Measurements from ENCODE around the gene DDTL.
"Not testable (repeated sequence)": the region's sequence is repeated elsewhere in the genome, so short reads cannot be mapped to it uniquely, and the experiment has no call there.

Gene DDTL

GRCh38 chr22:23970201-23970641 lies 3.5 kb downstream of the DDTL start:
- DNase-seq: no peak

- DNase-seq: no peak
Measured at GRCh38 chr22:23970816-23971486, 4.3 kb downstream of the DDTL start.

GRCh38 chr22:23971927-23972326 lies 5.2 kb downstream of the DDTL start:
- DNase-seq: not testable (repeated sequence)

GRCh38 chr22:23974345-23974744 lies 7.7 kb downstream of the DDTL start, which contains the start of gene DDT:
TSS of gene DDT (minus strand) at chr22:23974441. CDS start at chr22:23974414, 27 bp downstream.
- not testable (repeated sequence) for DNase-seq

GRCh38 chr22:23974836-23975352 lies 8.2 kb downstream of the DDTL start:
- not testable (repeated sequence) for DNase-seq

GRCh38 chr22:23977304-23977703 lies 10.6 kb downstream of the DDTL start:
- DNase-seq: not testable (repeated sequence)

GRCh38 chr22:23979557-23980240 lies 13.0 kb downstream of the DDTL start, which contains the start of gene GSTT2:
TSS of gene GSTT2 (plus strand) at chr22:23980134.
- DNase-seq: not testable (repeated sequence)

- DNase-seq: not testable (repeated sequence)
Measured at GRCh38 chr22:23980567-23980966, 13.9 kb downstream of the DDTL start.

- peak in 7 of 56 donors; percentile 6 to 23 (median 14) for DNase-seq
Measured at GRCh38 chr22:23984430-23984829, 17.7 kb downstream of the DDTL start.

GRCh38 chr22:23986089-23986488 lies 19.4 kb downstream of the DDTL start:
- not testable (repeated sequence) for DNase-seq

GRCh38 chr22:23986538-23987178 lies 20.0 kb downstream of the DDTL start:
- DNase-seq: not testable (repeated sequence)

GRCh38 chr22:23989583-23990244 lies 23.0 kb downstream of the DDTL start:
- not testable (repeated sequence) for DNase-seq

- not testable (repeated sequence) for DNase-seq
Measured at GRCh38 chr22:23993080-23993479, 26.4 kb downstream of the DDTL start.

GRCh38 chr22:23993581-23994177 lies 27.0 kb downstream of the DDTL start:
- DNase-seq: not testable (repeated sequence)

- DNase-seq: no peak
Measured at GRCh38 chr22:23997092-23997491, 30.4 kb downstream of the DDTL start.

- not testable (repeated sequence) for DNase-seq
Measured at GRCh38 chr22:23999779-24000178, 33.1 kb downstream of the DDTL start.

- no peak for DNase-seq
Measured at GRCh38 chr22:24001314-24001713, 34.6 kb downstream of the DDTL start.

- no peak for DNase-seq
Measured at GRCh38 chr22:24002272-24002671, 35.6 kb downstream of the DDTL start.

GRCh38 chr22:24002851-24003250 lies 36.2 kb downstream of the DDTL start:
- DNase-seq: no peak

- DNase-seq: no peak
Measured at GRCh38 chr22:24003887-24004286, 37.2 kb downstream of the DDTL start.

- peak in 6 of 56 donors; percentile 12 to 33 (median 25) for DNase-seq
Measured at GRCh38 chr22:24005201-24005600, 38.5 kb downstream of the DDTL start, which contains the start of gene GSTT4. TSS of gene GSTT4 (minus strand) at chr22:24005453. CDS start at chr22:24005356, 97 bp downstream.
